WTC11 (cell line): ENCODE measurements around the gene MSI2. TPM values are rescaled to one million over a fixed set of nuclear protein-coding genes. Genes with fewer than 3 reads are reported as not detected.

Experiments used
- ATAC-seq: fragments of 200-7000 bp; cut with Tn5 transposase; 2 replicates; pipeline ENCODE4 v1.10.0; 2021; ENCODE audit warnings: mild to moderate bottlenecking, moderate library complexity
- CTCF ChIA-PET: fragments of 300-600 bp; sonication (Branson Sonifier 250); formaldehyde crosslinking; loops from one replicate; lab custom pipeline; 2021; ENCODE audit warnings: antibody characterized with exemption; lab: Charles Lee
- POLR2A ChIA-PET: fragments of 350-600 bp; sonication (Branson Sonifier 250); formaldehyde crosslinking; loops from one replicate; lab custom pipeline; 2021; ENCODE audit warnings: antibody characterized with exemption; lab: Charles Lee
- DNase-seq: peaks from one replicate; pipeline ENCODE4 v3.0.0; 2021; ENCODE audit warnings: low spot score
- H3K27ac Mint-ChIP-seq: 2 replicates; pipeline ENCODE4 v1.8.0; 2021; ENCODE audit warnings: mixed read lengths
- H3K27me3 Mint-ChIP-seq: 2 replicates; pipeline ENCODE4 v1.8.0; 2021; ENCODE audit warnings: low read depth, mild to moderate bottlenecking, moderate library complexity, mixed read lengths
- H3K36me3 Mint-ChIP-seq: 2 replicates; pipeline ENCODE4 v1.8.0; 2021; ENCODE audit warnings: mixed read lengths
- H3K4me1 Mint-ChIP-seq: 2 replicates; pipeline ENCODE4 v1.8.0; 2022; ENCODE audit warnings: mixed read lengths
- H3K4me3 Mint-ChIP-seq: 2 replicates; pipeline ENCODE4 v1.8.0; 2021; ENCODE audit warnings: mild to moderate bottlenecking, moderate library complexity, mixed read lengths
- H3K9me3 Mint-ChIP-seq: 2 replicates; pipeline ENCODE4 v1.8.0; 2021; ENCODE audit warnings: mixed read lengths
- AFF4 ChIP-seq: sonication (generic); formaldehyde crosslinking; IDR thresholded peaks from 2 replicates; pipeline ENCODE4 v1.8.1; 2023; ENCODE audit warnings: mild to moderate bottlenecking, missing genetic modification reagents, borderline replicate concordance
- CTCF ChIP-seq: fragments of 200-600 bp; IDR thresholded peaks from 2 replicates; pipeline ENCODE4 v1.8.0; 2022; ENCODE audit warnings: antibody characterized with exemption
- FOXK1 ChIP-seq: sonication (generic); formaldehyde crosslinking; IDR thresholded peaks from 2 replicates; pipeline ENCODE4 v1.8.0; 2022; ENCODE audit warnings: mild to moderate bottlenecking, moderate library complexity, missing genetic modification reagents
- GABPB1 ChIP-seq: sonication (generic); formaldehyde crosslinking; IDR thresholded peaks from 2 replicates; pipeline ENCODE4 v1.8.1; 2023; ENCODE audit warnings: mild to moderate bottlenecking, missing genetic modification reagents
- HMGXB4 ChIP-seq: sonication (generic); formaldehyde crosslinking; IDR thresholded peaks from 2 replicates; pipeline ENCODE4 v1.8.1; 2023; ENCODE audit warnings: mild to moderate bottlenecking, moderate library complexity, missing genetic modification reagents
- MYBL2 ChIP-seq: sonication (generic); formaldehyde crosslinking; IDR thresholded peaks from 2 replicates; pipeline ENCODE4 v1.8.1; 2023; ENCODE audit warnings: mild to moderate bottlenecking, moderate library complexity, missing genetic modification reagents
- TCF7 ChIP-seq: sonication (generic); formaldehyde crosslinking; IDR thresholded peaks from 2 replicates; pipeline ENCODE4 v1.8.0; 2022; ENCODE audit warnings: mild to moderate bottlenecking, low read depth, missing genetic modification reagents, moderate library complexity
- TEAD1 ChIP-seq: sonication (generic); formaldehyde crosslinking; IDR thresholded peaks from 2 replicates; pipeline ENCODE4 v1.8.0; 2022; ENCODE audit warnings: mild to moderate bottlenecking, missing genetic modification reagents
- ZNF232 ChIP-seq: sonication (generic); formaldehyde crosslinking; IDR thresholded peaks from 2 replicates; pipeline ENCODE4 v1.8.0; 2022; ENCODE audit warnings: mild to moderate bottlenecking, missing genetic modification reagents
- ZNF263 ChIP-seq: sonication (generic); formaldehyde crosslinking; IDR thresholded peaks from 2 replicates; pipeline ENCODE4 v1.8.1; 2022; ENCODE audit warnings: low read depth, mild to moderate bottlenecking, moderate library complexity, missing genetic modification reagents
- ZNF396 ChIP-seq: fragments of 250-450 bp; sonication (Bioruptor Pico); IDR thresholded peaks from 2 replicates; pipeline ENCODE4 v1.8.0; 2021; ENCODE audit warnings: mild to moderate bottlenecking, moderate library complexity, borderline replicate concordance
- total RNA-seq: library from RNA; stranded (reverse); gene quantifications from 3 replicates; pipeline ENCODE4 v1.2.3, GENCODE V29; 2021
- TF ChIP-seq, protein P1 (sequence below): sonication (generic); formaldehyde crosslinking; IDR thresholded peaks from 2 replicates; pipeline ENCODE4 v1.8.0; 2023; ENCODE audit warnings: missing genetic modification reagents, mild to moderate bottlenecking, borderline replicate concordance
- TF ChIP-seq, protein P2 (sequence below): sonication (generic); formaldehyde crosslinking; IDR thresholded peaks from 2 replicates; pipeline ENCODE4 v1.8.1; 2022; ENCODE audit warnings: mild to moderate bottlenecking, moderate library complexity, missing genetic modification reagents

The MSI2 gene
- total RNA-seq, 1 experiment from 2014 or later, result 82.1 TPM

- TF ChIP-seq AFF4 (CRISPR knock-in tag) (no peak), FOXK1 (CRISPR knock-in tag) (no peak), GABPB1 (CRISPR knock-in tag) (no peak), MYBL2 (CRISPR knock-in tag) (no peak), HMGXB4 (CRISPR knock-in tag) (no peak), ZNF396 (CRISPR knock-in tag) (no peak), TEAD1 (CRISPR knock-in tag) (no peak)
- TF ChIP-seq, protein P1, sequence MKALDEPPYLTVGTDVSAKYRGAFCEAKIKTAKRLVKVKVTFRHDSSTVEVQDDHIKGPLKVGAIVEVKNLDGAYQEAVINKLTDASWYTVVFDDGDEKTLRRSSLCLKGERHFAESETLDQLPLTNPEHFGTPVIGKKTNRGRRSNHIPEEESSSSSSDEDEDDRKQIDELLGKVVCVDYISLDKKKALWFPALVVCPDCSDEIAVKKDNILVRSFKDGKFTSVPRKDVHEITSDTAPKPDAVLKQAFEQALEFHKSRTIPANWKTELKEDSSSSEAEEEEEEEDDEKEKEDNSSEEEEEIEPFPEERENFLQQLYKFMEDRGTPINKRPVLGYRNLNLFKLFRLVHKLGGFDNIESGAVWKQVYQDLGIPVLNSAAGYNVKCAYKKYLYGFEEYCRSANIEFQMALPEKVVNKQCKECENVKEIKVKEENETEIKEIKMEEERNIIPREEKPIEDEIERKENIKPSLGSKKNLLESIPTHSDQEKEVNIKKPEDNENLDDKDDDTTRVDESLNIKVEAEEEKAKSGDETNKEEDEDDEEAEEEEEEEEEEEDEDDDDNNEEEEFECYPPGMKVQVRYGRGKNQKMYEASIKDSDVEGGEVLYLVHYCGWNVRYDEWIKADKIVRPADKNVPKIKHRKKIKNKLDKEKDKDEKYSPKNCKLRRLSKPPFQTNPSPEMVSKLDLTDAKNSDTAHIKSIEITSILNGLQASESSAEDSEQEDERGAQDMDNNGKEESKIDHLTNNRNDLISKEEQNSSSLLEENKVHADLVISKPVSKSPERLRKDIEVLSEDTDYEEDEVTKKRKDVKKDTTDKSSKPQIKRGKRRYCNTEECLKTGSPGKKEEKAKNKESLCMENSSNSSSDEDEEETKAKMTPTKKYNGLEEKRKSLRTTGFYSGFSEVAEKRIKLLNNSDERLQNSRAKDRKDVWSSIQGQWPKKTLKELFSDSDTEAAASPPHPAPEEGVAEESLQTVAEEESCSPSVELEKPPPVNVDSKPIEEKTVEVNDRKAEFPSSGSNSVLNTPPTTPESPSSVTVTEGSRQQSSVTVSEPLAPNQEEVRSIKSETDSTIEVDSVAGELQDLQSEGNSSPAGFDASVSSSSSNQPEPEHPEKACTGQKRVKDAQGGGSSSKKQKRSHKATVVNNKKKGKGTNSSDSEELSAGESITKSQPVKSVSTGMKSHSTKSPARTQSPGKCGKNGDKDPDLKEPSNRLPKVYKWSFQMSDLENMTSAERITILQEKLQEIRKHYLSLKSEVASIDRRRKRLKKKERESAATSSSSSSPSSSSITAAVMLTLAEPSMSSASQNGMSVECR (CRISPR knock-in tag), result no peak
- TF ChIP-seq, protein P2, sequence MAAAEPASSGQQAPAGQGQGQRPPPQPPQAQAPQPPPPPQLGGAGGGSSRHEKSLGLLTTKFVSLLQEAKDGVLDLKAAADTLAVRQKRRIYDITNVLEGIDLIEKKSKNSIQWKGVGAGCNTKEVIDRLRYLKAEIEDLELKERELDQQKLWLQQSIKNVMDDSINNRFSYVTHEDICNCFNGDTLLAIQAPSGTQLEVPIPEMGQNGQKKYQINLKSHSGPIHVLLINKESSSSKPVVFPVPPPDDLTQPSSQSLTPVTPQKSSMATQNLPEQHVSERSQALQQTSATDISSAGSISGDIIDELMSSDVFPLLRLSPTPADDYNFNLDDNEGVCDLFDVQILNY (CRISPR knock-in tag), result no peak
Measured at GRCh38 chr17:57539529-57540301, 283.4 kb downstream of the MSI2 start (continued).

GRCh38 chr17:57540596-57540995 is 284.3 kb downstream of the MSI2 start:
- POLR2A ChIA-PET, result interaction anchor here (0.6 kb wide), 1 partner anchor 107 kb away, joined by 6 read pairs; no protein-coding TSS in a partner anchor

More at GRCh38 chr17:57540596-57540995, 284.3 kb downstream of the MSI2 start:
- no peaks in the 10 kb centered on the region for H3K36me3 Mint-ChIP-seq
- H3K4me1 Mint-ChIP-seq, result peaks cover 49% of the 10 kb centered on the region
- 0 out of 2 replicates have a peak, but pooled peaks have one; percentile 25 for ATAC-seq
- no peaks in the 10 kb centered on the region for H3K9me3 Mint-ChIP-seq
- H3K27ac Mint-ChIP-seq, result no peak overlapping the region
- no peak overlapping the region for H3K4me3 Mint-ChIP-seq
- TF ChIP-seq ZNF263 (CRISPR knock-in tag) (no peak), TCF7 (CRISPR knock-in tag) (no peak), CTCF (no peak), TEAD1 (CRISPR knock-in tag) (no peak), ZNF232 (CRISPR knock-in tag) (no peak)
- CTCF ChIA-PET, result interaction anchor here (0.8 to 1.8 kb wide), 5 partner anchors 10 to 298 kb away, joined by 4 to 7 read pairs (median 5); no protein-coding TSS in a partner anchor
- no peaks in the 10 kb centered on the region for H3K27me3 Mint-ChIP-seq
- DNase-seq, result no peak
